Osteocyte (in vitro differentiated cells): Measurements from ENCODE around the gene GRIK4. TPM values are rescaled to one million over a fixed set of nuclear protein-coding genes. Genes with fewer than 3 reads are reported as not detected.

Experiments
- DNase-seq: peaks from one replicate; pipeline ENCODE4 v3.0.0; 2021; ENCODE audit warnings: mixed read lengths; ENCODE audit not compliant: unreplicated experiment; ENCODE audit errors: extremely low spot score
- H3K27ac Mint-ChIP-seq: one replicate; pipeline ENCODE4 v1.8.0; 2021; ENCODE audit warnings: mild to moderate bottlenecking, mixed read lengths; ENCODE audit not compliant: unreplicated experiment
- H3K27me3 Mint-ChIP-seq: one replicate; pipeline ENCODE4 v1.8.0; 2021; ENCODE audit warnings: mixed read lengths; ENCODE audit not compliant: unreplicated experiment
- H3K36me3 Mint-ChIP-seq: one replicate; pipeline ENCODE4 v1.8.0; 2021; ENCODE audit warnings: mixed read lengths; ENCODE audit not compliant: unreplicated experiment
- H3K4me1 Mint-ChIP-seq: one replicate; pipeline ENCODE4 v1.8.0; 2021; ENCODE audit warnings: mixed read lengths; ENCODE audit not compliant: unreplicated experiment
- H3K4me3 Mint-ChIP-seq: one replicate; pipeline ENCODE4 v1.8.0; 2021; ENCODE audit warnings: mild to moderate bottlenecking, moderate library complexity, mixed read lengths; ENCODE audit not compliant: unreplicated experiment
- H3K9me3 Mint-ChIP-seq: one replicate; pipeline ENCODE4 v1.8.0; 2021; ENCODE audit warnings: mixed read lengths; ENCODE audit not compliant: unreplicated experiment
- CTCF ChIP-seq: fragments of 200-600 bp; sonication (generic); IDR thresholded peaks from 2 replicates; pipeline ENCODE4 v1.5.0; 2021; ENCODE audit warnings: antibody characterized with exemption, mild to moderate bottlenecking, moderate library complexity
- total RNA-seq: library from RNA; stranded (reverse); gene quantifications from 2 replicates; pipeline ENCODE4 v1.2.1, GENCODE V29; 2021

The GRIK4 gene
- total RNA-seq, 1 donor from 2014 or later, result 0.11 TPM

- Mint-ChIP-seq H3K27me3 (no peaks in the 10 kb centered on the region), H3K4me3 (no peak overlapping the region), H3K9me3 (peaks cover 5% of the 10 kb centered on the region), H3K4me1 (no peaks in the 10 kb centered on the region), H3K27ac (no peak overlapping the region), H3K36me3 (no peaks in the 10 kb centered on the region)
- DNase-seq, result no peak
- no peak for TF ChIP-seq CTCF
Observed at GRCh38 chr11:120858740-120859139, 347.2 kb downstream of the GRIK4 start.

GRCh38 chr11:120859552-120860295 is 348.2 kb downstream of the GRIK4 start:
- Mint-ChIP-seq H3K9me3 (peaks cover 5% of the 10 kb centered on the region), H3K4me1 (no peaks in the 10 kb centered on the region), H3K27ac (no peak overlapping the region), H3K27me3 (no peaks in the 10 kb centered on the region), H3K36me3 (no peaks in the 10 kb centered on the region), H3K4me3 (no peak overlapping the region)
- no peak for DNase-seq
- no peak for TF ChIP-seq CTCF

- no peak for DNase-seq
- H3K9me3 Mint-ChIP-seq, result peaks cover 5% of the 10 kb centered on the region
- H3K27me3 Mint-ChIP-seq, result no peaks in the 10 kb centered on the region
- H3K4me3 Mint-ChIP-seq, result no peak overlapping the region
- no peaks in the 10 kb centered on the region for H3K36me3 Mint-ChIP-seq
- no peak overlapping the region for H3K27ac Mint-ChIP-seq
- no peak for TF ChIP-seq CTCF
- H3K4me1 Mint-ChIP-seq, result no peaks in the 10 kb centered on the region
Observed at GRCh38 chr11:120863359-120863758, 351.8 kb downstream of the GRIK4 start.

GRCh38 chr11:120867024-120867423 is 355.5 kb downstream of the GRIK4 start:
- no peaks in the 10 kb centered on the region for H3K9me3 Mint-ChIP-seq
- no peak overlapping the region for H3K4me3 Mint-ChIP-seq
- no peak for DNase-seq

More at GRCh38 chr11:120867024-120867423, 355.5 kb downstream of the GRIK4 start:
- TF ChIP-seq CTCF, result no peak
- Mint-ChIP-seq H3K36me3 (no peaks in the 10 kb centered on the region), H3K27me3 (no peaks in the 10 kb centered on the region), H3K4me1 (no peaks in the 10 kb centered on the region), H3K27ac (no peak overlapping the region)
